Thyroid gland (tissue), 4 donors: ENCODE measurements around the gene SP110.
"Not testable (repeated sequence)": the region's sequence is repeated elsewhere in the genome, so short reads cannot be mapped to it uniquely, and the experiment has no call there.

Source experiments
- CTCF ChIP-seq, 6 experiments: fragments of 200-600 bp in 3 of 6; fragments of 450-650 bp in 3 of 6; sonication (generic) in 3 of 6; IDR thresholded peaks; one replicate each; pipeline ENCODE4 v1.5.1; 2016 to 2019; ENCODE audit warnings: antibody characterized with exemption in 6 of 6, mild to moderate bottlenecking in 2 of 6, inconsistent platforms in 1 of 6, moderate library complexity in 1 of 6
- POLR2A ChIP-seq, 2 donors: fragments of 450-650 bp; IDR thresholded peaks; one replicate each; pipeline ENCODE4 v1.6.1; 2017; ENCODE audit warnings: antibody characterized with exemption in 2 of 2, mild to moderate bottlenecking in 2 of 2, moderate library complexity in 1 of 2

GRCh38 chr2:230120376-230120775 lies 99.4 kb downstream of the SP110 start:
- not testable (repeated sequence) for TF ChIP-seq CTCF, POLR2A (IDR thresholded peaks at IDR 0.05)
